Measurements from ENCODE around the gene TMEM266. TPM values are rescaled to one million over a fixed set of nuclear protein-coding genes. Genes with fewer than 3 reads are reported as not detected.

The TMEM266 gene
- total and polyA plus RNA-seq, 2 experiments from 2014 or later, result 0.42 to 5.0 TPM

DNA sequence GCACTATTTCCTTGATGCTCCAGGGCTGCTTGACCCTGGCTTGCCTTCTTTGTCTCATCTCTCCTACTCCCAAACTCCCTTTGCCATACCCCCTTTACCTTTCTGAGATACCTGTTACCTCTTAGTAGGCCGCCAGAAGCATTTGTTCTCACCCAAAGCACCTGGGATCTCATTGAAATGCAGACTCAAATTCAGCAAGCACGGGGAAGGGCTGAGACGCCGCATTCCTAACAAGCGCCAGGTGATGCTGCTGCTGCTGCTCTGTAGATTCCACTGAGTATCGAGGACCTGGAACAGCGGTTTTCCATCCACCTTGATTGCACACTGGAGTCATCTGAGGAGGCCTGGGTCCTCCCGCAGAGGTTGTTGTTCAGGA is 91.8 kb downstream of the TMEM266 start (continued):
- no peak for TF ChIP-seq EZH2 (IDR thresholded peaks at IDR 0.05; ENCODE audit: low read depth, unreplicated experiment)
- 0 out of 2 replicates have a peak, but pooled peaks have one; percentile 34 for TF ChIP-seq CREB1 (CRISPR knock-in tag; IDR thresholded peaks at IDR 0.05; ENCODE audit: low read depth)

GRCh38 chr15:76152197-76152596 is 92.4 kb downstream of the TMEM266 start:
- Mint-ChIP-seq H3K9me3 (no peaks in the 10 kb centered on the region; the same call in 2 of the 3 replicates), H3K27me3 (ENCODE audit: insufficient read depth, low read depth, poor library complexity) (peaks cover 16% of the 10 kb centered on the region), H3K4me1 (peaks cover 43% of the 10 kb centered on the region), H3K27ac (no peak overlapping the region), H3K4me3 (no peak overlapping the region), H3K36me3 (ENCODE audit: low read depth) (no peaks in the 10 kb centered on the region)
- no peaks in the 10 kb centered on the region for H4K20me1 ChIP-seq (replicated peaks; ENCODE audit: insufficient read depth)
- H2AFZ ChIP-seq, result no peak overlapping the region
- DNase-seq (ENCODE audit: low spot score), result no peak
- TF ChIP-seq ZNF114 (CRISPR knock-in tag; IDR thresholded peaks at IDR 0.05) (no peak), REST (IDR thresholded peaks at IDR 0.05; ENCODE audit: unreplicated experiment) (no peak), ETS1 (IDR thresholded peaks at IDR 0.05) (no peak), ZNF331 (CRISPR knock-in tag; IDR thresholded peaks at IDR 0.05; ENCODE audit: low read depth) (no peak), CREB1 (CRISPR knock-in tag; IDR thresholded peaks at IDR 0.05; ENCODE audit: low read depth) (no peak), POLR2AphosphoS5 (IDR thresholded peaks at IDR 0.05; ENCODE audit: low read depth) (no peak), NANOG (IDR thresholded peaks at IDR 0.05; ENCODE audit: borderline replicate concordance) (no peak), STAT1 (IDR thresholded peaks at IDR 0.05; ENCODE audit: unreplicated experiment) (no peak), CTCF (conservative IDR thresholded peaks at IDR 0.05; ENCODE audit: low read depth in 2 of 2) (no peak), EZH2 (IDR thresholded peaks at IDR 0.05; ENCODE audit: low read depth, unreplicated experiment) (no peak), EZH2phosphoT487 (IDR thresholded peaks at IDR 0.05; ENCODE audit: unreplicated experiment) (no peak), JUNB (IDR thresholded peaks at IDR 0.05; ENCODE audit: unreplicated experiment) (no peak)
- TF ChIP-seq, protein P1, sequence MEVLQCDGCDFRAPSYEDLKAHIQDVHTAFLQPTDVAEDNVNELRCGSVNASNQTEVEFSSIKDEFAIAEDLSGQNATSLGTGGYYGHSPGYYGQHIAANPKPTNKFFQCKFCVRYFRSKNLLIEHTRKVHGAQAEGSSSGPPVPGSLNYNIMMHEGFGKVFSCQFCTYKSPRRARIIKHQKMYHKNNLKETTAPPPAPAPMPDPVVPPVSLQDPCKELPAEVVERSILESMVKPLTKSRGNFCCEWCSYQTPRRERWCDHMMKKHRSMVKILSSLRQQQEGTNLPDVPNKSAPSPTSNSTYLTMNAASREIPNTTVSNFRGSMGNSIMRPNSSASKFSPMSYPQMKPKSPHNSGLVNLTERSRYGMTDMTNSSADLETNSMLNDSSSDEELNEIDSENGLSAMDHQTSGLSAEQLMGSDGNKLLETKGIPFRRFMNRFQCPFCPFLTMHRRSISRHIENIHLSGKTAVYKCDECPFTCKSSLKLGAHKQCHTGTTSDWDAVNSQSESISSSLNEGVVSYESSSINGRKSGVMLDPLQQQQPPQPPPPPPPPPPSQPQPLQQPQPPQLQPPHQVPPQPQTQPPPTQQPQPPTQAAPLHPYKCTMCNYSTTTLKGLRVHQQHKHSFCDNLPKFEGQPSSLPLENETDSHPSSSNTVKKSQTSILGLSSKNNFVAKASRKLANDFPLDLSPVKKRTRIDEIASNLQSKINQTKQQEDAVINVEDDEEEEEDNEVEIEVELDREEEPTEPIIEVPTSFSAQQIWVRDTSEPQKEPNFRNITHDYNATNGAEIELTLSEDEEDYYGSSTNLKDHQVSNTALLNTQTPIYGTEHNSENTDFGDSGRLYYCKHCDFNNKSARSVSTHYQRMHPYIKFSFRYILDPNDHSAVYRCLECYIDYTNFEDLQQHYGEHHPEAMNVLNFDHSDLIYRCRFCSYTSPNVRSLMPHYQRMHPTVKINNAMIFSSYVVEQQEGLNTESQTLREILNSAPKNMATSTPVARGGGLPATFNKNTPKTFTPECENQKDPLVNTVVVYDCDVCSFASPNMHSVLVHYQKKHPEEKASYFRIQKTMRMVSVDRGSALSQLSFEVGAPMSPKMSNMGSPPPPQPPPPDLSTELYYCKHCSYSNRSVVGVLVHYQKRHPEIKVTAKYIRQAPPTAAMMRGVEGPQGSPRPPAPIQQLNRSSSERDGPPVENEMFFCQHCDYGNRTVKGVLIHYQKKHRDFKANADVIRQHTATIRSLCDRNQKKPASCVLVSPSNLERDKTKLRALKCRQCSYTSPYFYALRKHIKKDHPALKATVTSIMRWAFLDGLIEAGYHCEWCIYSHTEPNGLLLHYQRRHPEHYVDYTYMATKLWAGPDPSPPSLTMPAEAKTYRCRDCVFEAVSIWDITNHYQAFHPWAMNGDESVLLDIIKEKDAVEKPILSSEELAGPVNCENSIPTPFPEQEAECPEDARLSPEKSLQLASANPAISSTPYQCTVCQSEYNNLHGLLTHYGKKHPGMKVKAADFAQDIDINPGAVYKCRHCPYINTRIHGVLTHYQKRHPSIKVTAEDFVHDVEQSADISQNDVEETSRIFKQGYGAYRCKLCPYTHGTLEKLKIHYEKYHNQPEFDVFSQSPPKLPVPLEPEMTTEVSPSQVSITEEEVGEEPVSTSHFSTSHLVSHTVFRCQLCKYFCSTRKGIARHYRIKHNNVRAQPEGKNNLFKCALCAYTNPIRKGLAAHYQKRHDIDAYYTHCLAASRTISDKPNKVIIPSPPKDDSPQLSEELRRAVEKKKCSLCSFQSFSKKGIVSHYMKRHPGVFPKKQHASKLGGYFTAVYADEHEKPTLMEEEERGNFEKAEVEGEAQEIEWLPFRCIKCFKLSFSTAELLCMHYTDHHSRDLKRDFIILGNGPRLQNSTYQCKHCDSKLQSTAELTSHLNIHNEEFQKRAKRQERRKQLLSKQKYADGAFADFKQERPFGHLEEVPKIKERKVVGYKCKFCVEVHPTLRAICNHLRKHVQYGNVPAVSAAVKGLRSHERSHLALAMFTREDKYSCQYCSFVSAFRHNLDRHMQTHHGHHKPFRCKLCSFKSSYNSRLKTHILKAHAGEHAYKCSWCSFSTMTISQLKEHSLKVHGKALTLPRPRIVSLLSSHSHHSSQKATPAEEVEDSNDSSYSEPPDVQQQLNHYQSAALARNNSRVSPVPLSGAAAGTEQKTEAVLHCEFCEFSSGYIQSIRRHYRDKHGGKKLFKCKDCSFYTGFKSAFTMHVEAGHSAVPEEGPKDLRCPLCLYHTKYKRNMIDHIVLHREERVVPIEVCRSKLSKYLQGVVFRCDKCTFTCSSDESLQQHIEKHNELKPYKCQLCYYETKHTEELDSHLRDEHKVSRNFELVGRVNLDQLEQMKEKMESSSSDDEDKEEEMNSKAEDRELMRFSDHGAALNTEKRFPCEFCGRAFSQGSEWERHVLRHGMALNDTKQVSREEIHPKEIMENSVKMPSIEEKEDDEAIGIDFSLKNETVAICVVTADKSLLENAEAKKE (CRISPR knock-in tag; IDR thresholded peaks at IDR 0.05), result no peak
- peak overlapping the region; percentile 9; the same call in 1 of the 2 replicates for H3K4me2 ChIP-seq
- H3K4me3 ChIP-seq, result no peak overlapping the region
- H3F3A ChIP-seq (replicated peaks; ENCODE audit: low read depth), result no peaks in the 10 kb centered on the region
- no peak for ATAC-seq
- H3K27me3 ChIP-seq (ENCODE audit: insufficient read depth), result no peaks in the 10 kb centered on the region
- H3K36me3 ChIP-seq (ENCODE audit: insufficient read depth), result no peaks in the 10 kb centered on the region
- H3K9me2 ChIP-seq (ENCODE audit: insufficient read depth), result no peaks in the 10 kb centered on the region
- no peaks in the 10 kb centered on the region for H3K79me2 ChIP-seq (replicated peaks; ENCODE audit: insufficient read depth)
- peaks cover 21% of the 10 kb centered on the region; the same call in 1 of the 2 replicates for H3K4me1 ChIP-seq (ENCODE audit: insufficient read depth)
- no peak overlapping the region for H3K27ac ChIP-seq (ENCODE audit: low read depth)

All from GM23338 (cell line).